Loucy (cell line): Measurements from ENCODE around the gene LCN15.
"Not testable (repeated sequence)": the region's sequence is repeated elsewhere in the genome, so short reads cannot be mapped to it uniquely, and the experiment has no call there.

Source experiments
- H2AFZ ChIP-seq: fragments of 200-600 bp; sonication (generic); 2 replicates; pipeline ENCODE4 v1.6.0; 2016; ENCODE audit warnings: antibody characterized with exemption, mild to moderate bottlenecking, low read length, moderate library complexity
- H3F3A ChIP-seq: fragments of 200-600 bp; 2 replicates; pipeline ENCODE4 v1.6.0; 2016; ENCODE audit warnings: antibody characterized with exemption, low read depth, mild to moderate bottlenecking
- H3K27me3 ChIP-seq: fragments of 200-600 bp; sonication (generic); 2 replicates; pipeline ENCODE4 v1.6.1; 2014; ENCODE audit warnings: low read length, mild to moderate bottlenecking; ENCODE audit not compliant: insufficient read depth, poor library complexity, severe bottlenecking
- H3K36me3 ChIP-seq: fragments of 200-600 bp; sonication (generic); 2 replicates; pipeline ENCODE4 v1.6.1; 2016; ENCODE audit warnings: low read length; ENCODE audit not compliant: insufficient read depth
- H3K4me1 ChIP-seq: fragments of 200-600 bp; sonication (generic); 2 replicates; pipeline ENCODE4 v1.5.1; 2014; ENCODE audit warnings: low read length, mild to moderate bottlenecking; ENCODE audit not compliant: insufficient read depth, poor library complexity, severe bottlenecking
- H3K4me2 ChIP-seq: fragments of 200-600 bp; sonication (generic); 2 replicates; pipeline ENCODE4 v1.6.0; 2014; ENCODE audit warnings: antibody characterized with exemption, low read length, low read depth, mild to moderate bottlenecking; ENCODE audit not compliant: poor library complexity, severe bottlenecking
- H3K4me3 ChIP-seq: fragments of 200-600 bp; sonication (generic); 2 replicates; pipeline ENCODE4 v1.5.1; 2014; ENCODE audit warnings: low read length, mild to moderate bottlenecking, mixed read lengths; ENCODE audit not compliant: poor library complexity, severe bottlenecking
- H3K79me2 ChIP-seq: fragments of 200-600 bp; sonication (generic); 2 replicates; pipeline ENCODE4 v1.6.1; 2014; ENCODE audit warnings: low read length; ENCODE audit not compliant: insufficient read depth
- H3K9ac ChIP-seq: fragments of 200-600 bp; sonication (generic); 2 replicates; pipeline ENCODE4 v1.6.0; 2014; ENCODE audit warnings: mild to moderate bottlenecking, low read depth, low read length, moderate library complexity; ENCODE audit not compliant: poor library complexity, severe bottlenecking
- H3K9me2 ChIP-seq: fragments of 200-600 bp; sonication (generic); replicated peaks from 2 replicates; pipeline ENCODE4 v1.6.1; 2016; ENCODE audit warnings: low read depth, low read length, mixed read lengths
- H3K9me3 ChIP-seq: fragments of 200-600 bp; sonication (generic); 2 replicates; pipeline ENCODE4 v1.6.1; 2014; ENCODE audit warnings: mild to moderate bottlenecking, antibody characterized with exemption, low read length, low read depth; ENCODE audit not compliant: insufficient read depth
- H4K20me1 ChIP-seq: fragments of 200-600 bp; sonication (generic); 2 replicates; pipeline ENCODE4 v1.6.0; 2014; ENCODE audit warnings: antibody characterized with exemption, low read length, mild to moderate bottlenecking; ENCODE audit not compliant: insufficient read depth, poor library complexity, severe bottlenecking
- EZH2phosphoT487 ChIP-seq: fragments of 200-600 bp; IDR thresholded peaks from 2 replicates; pipeline ENCODE4 v1.6.1; 2018; ENCODE audit warnings: antibody characterized with exemption, mild to moderate bottlenecking, moderate library complexity, borderline replicate concordance
- TF ChIP-seq, protein P1 (sequence below): fragments of 200-600 bp; sonication (generic); conservative IDR thresholded peaks from 2 replicates; pipeline ENCODE4 v1.5.1; 2014; ENCODE audit warnings: mild to moderate bottlenecking, antibody characterized with exemption, low read length

Gene LCN15

DNA sequence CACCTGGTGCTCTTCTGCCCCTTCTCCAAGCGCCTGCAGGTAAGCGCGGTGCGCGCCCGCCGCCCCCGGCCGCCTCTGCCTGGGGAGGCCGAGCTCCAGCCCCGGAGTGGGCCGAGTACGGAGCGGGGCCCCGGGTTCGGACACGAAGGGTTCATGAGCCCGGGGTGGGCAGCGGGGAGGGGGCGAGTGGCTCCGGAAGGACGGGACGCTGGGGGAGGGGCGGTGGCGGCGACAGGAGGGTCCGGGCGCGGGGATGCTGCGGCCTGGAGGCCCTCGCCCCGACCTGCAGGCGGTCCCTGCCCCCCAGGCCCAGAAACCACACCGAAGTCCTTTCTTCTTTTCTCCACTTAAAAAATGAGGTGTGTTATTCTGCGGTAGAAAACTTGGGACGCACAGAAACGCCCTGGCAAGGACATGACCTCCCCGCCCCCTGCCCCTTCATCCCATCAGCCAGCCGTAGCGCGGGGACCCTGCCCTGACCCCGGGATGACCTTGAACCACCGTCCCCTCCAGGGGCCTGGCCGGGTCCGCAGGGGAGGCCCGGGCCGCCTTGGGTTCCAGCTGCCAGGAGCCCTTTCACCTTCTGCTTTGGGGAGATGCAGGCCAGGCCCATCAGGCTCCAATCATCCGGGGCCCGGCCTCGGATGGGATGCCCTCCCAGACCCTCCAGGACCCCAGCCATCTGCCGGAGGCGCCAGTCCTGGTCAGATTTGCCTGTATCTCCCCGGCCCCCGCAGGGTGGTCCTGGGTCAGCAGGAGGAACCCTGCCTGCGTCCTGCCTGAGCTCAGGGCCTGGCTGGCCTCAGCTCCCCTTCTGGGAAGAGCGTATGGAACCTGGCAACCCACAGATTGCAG lies 51.4 kb downstream of the LCN15 start:
- no peaks in the 10 kb centered on the region for H3F3A ChIP-seq
- no peak overlapping the region for H3K4me3 ChIP-seq
- H2AFZ ChIP-seq, result no peak overlapping the region
- no peak overlapping the region for H3K9ac ChIP-seq
- no peaks in the 10 kb centered on the region for H3K9me2 ChIP-seq
- no peak overlapping the region for H3K4me2 ChIP-seq
- TF ChIP-seq, protein P1, sequence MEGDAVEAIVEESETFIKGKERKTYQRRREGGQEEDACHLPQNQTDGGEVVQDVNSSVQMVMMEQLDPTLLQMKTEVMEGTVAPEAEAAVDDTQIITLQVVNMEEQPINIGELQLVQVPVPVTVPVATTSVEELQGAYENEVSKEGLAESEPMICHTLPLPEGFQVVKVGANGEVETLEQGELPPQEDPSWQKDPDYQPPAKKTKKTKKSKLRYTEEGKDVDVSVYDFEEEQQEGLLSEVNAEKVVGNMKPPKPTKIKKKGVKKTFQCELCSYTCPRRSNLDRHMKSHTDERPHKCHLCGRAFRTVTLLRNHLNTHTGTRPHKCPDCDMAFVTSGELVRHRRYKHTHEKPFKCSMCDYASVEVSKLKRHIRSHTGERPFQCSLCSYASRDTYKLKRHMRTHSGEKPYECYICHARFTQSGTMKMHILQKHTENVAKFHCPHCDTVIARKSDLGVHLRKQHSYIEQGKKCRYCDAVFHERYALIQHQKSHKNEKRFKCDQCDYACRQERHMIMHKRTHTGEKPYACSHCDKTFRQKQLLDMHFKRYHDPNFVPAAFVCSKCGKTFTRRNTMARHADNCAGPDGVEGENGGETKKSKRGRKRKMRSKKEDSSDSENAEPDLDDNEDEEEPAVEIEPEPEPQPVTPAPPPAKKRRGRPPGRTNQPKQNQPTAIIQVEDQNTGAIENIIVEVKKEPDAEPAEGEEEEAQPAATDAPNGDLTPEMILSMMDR, result no peak
- TF ChIP-seq EZH2phosphoT487, result no peak
- H3K79me2 ChIP-seq, result no peaks in the 10 kb centered on the region
- no peaks in the 10 kb centered on the region for H3K9me3 ChIP-seq
- no peaks in the 10 kb centered on the region for H3K4me1 ChIP-seq
- no peaks in the 10 kb centered on the region for H4K20me1 ChIP-seq
- H3K27me3 ChIP-seq, result no peaks in the 10 kb centered on the region
- H3K36me3 ChIP-seq, result no peaks in the 10 kb centered on the region

- Histone ChIP-seq H3K9ac (no peak within 1 kb of the TSS), H3K79me2 (no peaks in the 10 kb centered on the region), H3K36me3 (no peaks in the 10 kb centered on the region), H3K4me3 (no peak within 1 kb of the TSS), H4K20me1 (no peaks in the 10 kb centered on the region), H2AFZ (no peak within 1 kb of the TSS), H3K27me3 (no peaks in the 10 kb centered on the region), H3K4me1 (no peaks in the 10 kb centered on the region), H3K9me3 (no peaks in the 10 kb centered on the region), H3K9me2 (no peaks in the 10 kb centered on the region), H3K4me2 (no peak within 1 kb of the TSS), H3F3A (no peaks in the 10 kb centered on the region)
- TF ChIP-seq EZH2phosphoT487, result no peak
- TF ChIP-seq, protein P1, result no peak
Observed at GRCh38 chr9:136711751-136712689, 52.3 kb downstream of the LCN15 start, which contains the start of gene DIPK1B. Gene DIPK1B (plus strand): TSS chr9:136712572. CDS start chr9:136712666, 94 bp downstream.

GRCh38 chr9:136711219-136711648 lies 53.1 kb downstream of the LCN15 start:
- H3K4me1 ChIP-seq, H3K9me2 ChIP-seq, H3K4me3 ChIP-seq: not testable (repeated sequence)

More at GRCh38 chr9:136711219-136711648, 53.1 kb downstream of the LCN15 start:
- not testable (repeated sequence) for H3K9ac ChIP-seq, H3K27me3 ChIP-seq, H4K20me1 ChIP-seq, H3K36me3 ChIP-seq, H3K4me2 ChIP-seq, H3F3A ChIP-seq, H3K9me3 ChIP-seq, H2AFZ ChIP-seq, H3K79me2 ChIP-seq
